Esophagus muscularis mucosa (tissue), 3 donors: Measurements from ENCODE around the gene DNAH14.

ENCODE experiments used
- POLR2A ChIP-seq: fragments of 450-650 bp; IDR thresholded peaks from one replicate; pipeline ENCODE4 v1.6.1; 2017; ENCODE audit warnings: antibody characterized with exemption, moderate library complexity, mild to moderate bottlenecking, low read depth
- POLR2AphosphoS5 ChIP-seq, 2 donors: sonication (generic); formaldehyde crosslinking; IDR thresholded peaks; one replicate each; pipeline ENCODE4 v1.6.1; 2017; ENCODE audit warnings: antibody characterized with exemption in 2 of 2
- TF ChIP-seq, protein P1 (sequence below), 3 experiments: fragments of 200-600 bp in 2 of 3; fragments of 450-650 bp in 1 of 3; sonication (generic) in 2 of 3; IDR thresholded peaks; one replicate each; pipeline ENCODE4 v1.5.1; 2017 to 2019; ENCODE audit warnings: antibody characterized with exemption in 3 of 3, mild to moderate bottlenecking in 2 of 3, moderate library complexity in 1 of 3

GRCh38 chr1:225410036-225410435 lies 480.6 kb downstream of the DNAH14 start:
- TF ChIP-seq, protein P1, sequence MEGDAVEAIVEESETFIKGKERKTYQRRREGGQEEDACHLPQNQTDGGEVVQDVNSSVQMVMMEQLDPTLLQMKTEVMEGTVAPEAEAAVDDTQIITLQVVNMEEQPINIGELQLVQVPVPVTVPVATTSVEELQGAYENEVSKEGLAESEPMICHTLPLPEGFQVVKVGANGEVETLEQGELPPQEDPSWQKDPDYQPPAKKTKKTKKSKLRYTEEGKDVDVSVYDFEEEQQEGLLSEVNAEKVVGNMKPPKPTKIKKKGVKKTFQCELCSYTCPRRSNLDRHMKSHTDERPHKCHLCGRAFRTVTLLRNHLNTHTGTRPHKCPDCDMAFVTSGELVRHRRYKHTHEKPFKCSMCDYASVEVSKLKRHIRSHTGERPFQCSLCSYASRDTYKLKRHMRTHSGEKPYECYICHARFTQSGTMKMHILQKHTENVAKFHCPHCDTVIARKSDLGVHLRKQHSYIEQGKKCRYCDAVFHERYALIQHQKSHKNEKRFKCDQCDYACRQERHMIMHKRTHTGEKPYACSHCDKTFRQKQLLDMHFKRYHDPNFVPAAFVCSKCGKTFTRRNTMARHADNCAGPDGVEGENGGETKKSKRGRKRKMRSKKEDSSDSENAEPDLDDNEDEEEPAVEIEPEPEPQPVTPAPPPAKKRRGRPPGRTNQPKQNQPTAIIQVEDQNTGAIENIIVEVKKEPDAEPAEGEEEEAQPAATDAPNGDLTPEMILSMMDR (IDR thresholded peaks at IDR 0.05) = no peak
- no peak for TF ChIP-seq POLR2A
- no peak for TF ChIP-seq POLR2AphosphoS5 (IDR thresholded peaks at IDR 0.05)
